Loucy (cell line): ENCODE data around the gene P2RY8.

ENCODE experiments used
- EZH2phosphoT487 ChIP-seq: fragments of 200-600 bp; IDR thresholded peaks from 2 replicates; pipeline ENCODE4 v1.6.1; 2018; ENCODE audit warnings: antibody characterized with exemption, mild to moderate bottlenecking, moderate library complexity, borderline replicate concordance
- TF ChIP-seq, protein P1 (sequence below): fragments of 200-600 bp; sonication (generic); conservative IDR thresholded peaks from 2 replicates; pipeline ENCODE4 v1.5.1; 2014; ENCODE audit warnings: mild to moderate bottlenecking, antibody characterized with exemption, low read length

DNA sequence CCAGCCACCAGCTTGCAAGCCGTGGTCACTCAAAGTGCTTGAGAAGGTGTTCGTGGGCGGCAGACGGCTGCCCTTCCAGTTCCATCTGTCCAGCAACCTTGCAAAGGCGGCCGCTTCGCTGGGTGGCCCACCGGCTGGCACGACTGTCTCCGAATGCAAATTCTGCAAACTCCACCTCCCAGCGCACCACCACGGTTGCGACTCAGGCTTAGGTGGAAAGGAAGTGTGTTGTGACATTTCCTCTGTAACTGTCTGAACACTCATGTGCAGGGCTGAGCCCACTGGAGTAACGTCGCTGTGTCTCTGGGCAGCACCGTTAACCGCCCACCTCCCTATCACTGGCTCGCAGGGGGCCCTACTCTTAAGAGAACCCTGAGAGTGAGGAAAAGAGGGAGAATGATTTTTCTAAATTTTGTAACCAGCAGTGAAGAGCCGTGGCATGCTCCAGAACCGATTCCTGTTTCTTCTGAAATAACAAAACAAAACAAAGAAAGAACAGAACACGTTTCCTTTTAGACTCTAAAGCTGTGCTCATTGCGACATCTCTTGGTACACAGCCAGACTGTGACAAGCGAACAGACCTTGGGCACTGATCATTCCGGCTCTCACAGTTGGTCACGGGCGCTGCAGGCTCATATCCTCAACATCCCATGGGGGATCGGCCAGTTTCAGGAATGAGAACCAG, at the start of gene P2RY8:
- TF ChIP-seq, protein P1, sequence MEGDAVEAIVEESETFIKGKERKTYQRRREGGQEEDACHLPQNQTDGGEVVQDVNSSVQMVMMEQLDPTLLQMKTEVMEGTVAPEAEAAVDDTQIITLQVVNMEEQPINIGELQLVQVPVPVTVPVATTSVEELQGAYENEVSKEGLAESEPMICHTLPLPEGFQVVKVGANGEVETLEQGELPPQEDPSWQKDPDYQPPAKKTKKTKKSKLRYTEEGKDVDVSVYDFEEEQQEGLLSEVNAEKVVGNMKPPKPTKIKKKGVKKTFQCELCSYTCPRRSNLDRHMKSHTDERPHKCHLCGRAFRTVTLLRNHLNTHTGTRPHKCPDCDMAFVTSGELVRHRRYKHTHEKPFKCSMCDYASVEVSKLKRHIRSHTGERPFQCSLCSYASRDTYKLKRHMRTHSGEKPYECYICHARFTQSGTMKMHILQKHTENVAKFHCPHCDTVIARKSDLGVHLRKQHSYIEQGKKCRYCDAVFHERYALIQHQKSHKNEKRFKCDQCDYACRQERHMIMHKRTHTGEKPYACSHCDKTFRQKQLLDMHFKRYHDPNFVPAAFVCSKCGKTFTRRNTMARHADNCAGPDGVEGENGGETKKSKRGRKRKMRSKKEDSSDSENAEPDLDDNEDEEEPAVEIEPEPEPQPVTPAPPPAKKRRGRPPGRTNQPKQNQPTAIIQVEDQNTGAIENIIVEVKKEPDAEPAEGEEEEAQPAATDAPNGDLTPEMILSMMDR = 0 out of 2 replicates have a peak, but pooled peaks have one; percentile 22
- TF ChIP-seq EZH2phosphoT487 = no peak
